GM21529 (cell line): ENCODE measurements around the gene FRK.
"Not testable (repeated sequence)": the region's sequence is repeated elsewhere in the genome, so short reads cannot be mapped to it uniquely, and the experiment has no call there.

Experiments
- ATAC-seq: cut with Tn5 transposase; IDR thresholded peaks from one replicate; pipeline ENCODE4 v1.9.1; 2021; ENCODE audit not compliant: unreplicated experiment

The FRK gene, protein sequence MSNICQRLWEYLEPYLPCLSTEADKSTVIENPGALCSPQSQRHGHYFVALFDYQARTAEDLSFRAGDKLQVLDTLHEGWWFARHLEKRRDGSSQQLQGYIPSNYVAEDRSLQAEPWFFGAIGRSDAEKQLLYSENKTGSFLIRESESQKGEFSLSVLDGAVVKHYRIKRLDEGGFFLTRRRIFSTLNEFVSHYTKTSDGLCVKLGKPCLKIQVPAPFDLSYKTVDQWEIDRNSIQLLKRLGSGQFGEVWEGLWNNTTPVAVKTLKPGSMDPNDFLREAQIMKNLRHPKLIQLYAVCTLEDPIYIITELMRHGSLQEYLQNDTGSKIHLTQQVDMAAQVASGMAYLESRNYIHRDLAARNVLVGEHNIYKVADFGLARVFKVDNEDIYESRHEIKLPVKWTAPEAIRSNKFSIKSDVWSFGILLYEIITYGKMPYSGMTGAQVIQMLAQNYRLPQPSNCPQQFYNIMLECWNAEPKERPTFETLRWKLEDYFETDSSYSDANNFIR

DNA sequence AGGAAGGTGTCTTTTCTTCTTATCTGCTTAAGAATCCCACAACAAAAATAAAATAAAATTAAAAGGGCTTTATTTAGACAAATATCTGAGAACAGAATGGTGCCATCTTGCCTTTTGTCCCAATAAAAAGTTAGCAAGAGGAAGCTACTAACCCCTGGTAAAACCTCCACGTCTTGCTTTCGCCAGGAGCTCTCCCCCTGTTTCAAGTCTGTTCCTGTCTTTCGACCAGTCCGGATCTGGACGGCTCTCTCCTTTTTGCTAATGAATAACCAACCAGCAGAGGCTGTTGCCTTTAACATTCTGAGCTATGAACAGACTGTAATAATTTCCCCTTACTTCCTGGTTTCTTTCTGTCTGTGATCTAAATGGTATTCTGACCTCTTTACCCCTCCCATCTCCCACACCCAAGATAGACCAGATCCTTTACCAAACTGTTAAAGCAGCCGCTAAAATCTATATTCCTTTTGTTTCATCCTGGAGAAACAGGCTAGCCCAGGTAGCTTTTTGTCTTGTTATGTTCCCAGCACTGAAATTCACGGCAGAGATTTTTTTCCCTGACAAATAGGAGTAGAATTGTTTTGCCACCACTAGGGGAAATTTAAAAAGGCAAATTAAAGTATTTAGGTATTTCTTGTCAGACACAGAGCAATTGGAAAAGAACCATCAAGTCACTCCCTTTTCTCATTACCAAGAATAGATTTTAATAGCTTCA is at the start of gene FRK:
FRK (minus strand) TSS at position 320 of the 712 bp plus-strand sequence. CDS start 580 bp downstream, outside the sequence.
- ATAC-seq, result no peak

DNA sequence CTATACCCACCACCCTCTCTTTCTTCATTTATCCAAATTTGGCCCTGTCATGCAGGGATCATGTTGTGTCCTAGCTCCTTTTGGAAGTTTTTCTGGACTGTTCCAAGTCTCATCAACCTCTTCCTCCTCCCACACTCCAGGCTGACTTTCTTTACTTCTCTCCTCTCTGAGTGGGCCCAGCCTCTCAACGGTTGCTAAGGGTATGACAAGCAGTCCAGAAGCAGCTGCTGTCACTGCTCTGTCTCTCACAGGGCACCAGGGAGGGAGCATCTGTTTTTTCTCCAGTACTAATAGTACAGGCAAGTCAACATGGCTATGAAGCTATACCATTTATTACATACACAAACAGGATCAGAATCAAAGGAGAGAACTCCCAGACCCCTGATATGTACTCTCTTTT is 48.1 kb upstream of the FRK start:
- ATAC-seq, result no peak

DNA sequence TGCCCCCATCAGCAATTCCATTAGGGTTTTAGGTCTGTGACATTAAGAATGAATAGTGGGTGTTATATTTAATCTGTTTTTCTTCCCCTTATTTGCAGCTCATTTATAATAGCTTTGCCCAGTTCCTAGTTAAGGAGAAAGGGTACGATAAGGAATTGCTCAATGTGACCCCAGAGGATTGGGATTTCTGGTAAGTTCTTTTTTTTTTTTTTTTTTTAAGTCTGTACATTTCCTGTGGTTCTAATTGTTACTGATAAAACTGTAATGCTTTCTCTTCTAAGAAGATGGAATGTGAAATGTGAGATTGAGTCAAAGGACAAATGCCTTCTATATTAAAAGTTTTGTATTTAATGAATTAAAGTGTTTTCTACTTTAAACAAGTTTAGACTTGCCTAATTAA is 45.5 kb upstream of the FRK start:
- no peak for ATAC-seq

DNA sequence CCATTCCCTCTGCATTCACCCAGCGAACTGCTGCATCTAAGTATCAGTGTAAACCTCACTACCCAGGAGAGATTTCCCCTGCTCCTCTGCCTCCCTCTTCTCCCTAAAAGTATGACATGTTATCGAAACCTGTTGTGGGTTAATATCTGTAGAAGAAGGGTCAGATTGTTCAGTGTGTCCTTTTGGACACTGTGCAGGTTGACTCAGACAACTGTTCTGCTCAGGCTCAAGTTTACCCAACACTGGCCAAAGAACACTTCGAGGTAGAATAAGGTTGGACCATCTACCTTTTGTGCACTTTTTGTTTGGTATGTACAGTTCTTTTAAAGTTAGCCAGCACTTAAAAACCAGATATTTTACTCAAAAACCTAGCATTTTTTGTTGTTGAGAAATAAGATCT is 44.6 kb upstream of the FRK start:
- ATAC-seq, result no peak

DNA sequence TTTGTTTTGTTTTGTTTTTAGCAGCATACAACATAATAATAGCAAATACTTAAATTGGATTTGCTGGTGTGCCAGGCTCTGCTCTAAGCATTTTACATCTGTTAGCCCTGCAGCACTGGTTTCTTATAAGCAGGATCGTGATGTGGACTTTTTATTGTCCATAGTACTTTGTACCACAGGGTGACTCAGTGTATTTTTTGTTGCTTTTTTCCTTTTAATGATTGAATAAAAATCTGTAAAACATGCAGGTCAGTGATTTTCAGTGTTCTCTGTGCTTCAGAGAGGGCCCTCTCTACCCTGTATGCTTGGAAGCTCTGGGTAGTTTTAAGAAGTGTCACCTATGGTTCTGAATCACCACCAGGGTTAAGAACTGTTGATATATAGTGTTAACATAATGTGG is 43.9 kb upstream of the FRK start:
- ATAC-seq, result no peak

DNA sequence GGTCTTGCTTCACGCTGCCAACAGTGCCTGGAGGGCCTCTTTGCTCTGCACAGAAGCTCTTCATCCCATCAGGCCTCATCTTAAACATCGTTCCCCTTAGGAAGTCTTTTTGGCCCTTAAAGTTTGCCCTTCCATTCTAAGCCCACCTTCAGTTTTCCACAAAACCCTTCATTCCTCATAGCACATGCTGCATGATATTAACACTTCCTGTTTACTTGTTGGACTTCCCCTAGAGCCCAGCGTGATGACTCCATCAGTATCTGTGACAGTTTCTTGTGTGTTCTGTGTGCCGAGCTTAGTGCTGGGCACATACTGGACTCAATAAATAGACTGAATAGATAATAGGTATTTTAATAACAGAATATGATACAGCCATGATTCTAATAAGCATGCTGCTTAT is 42.2 kb upstream of the FRK start:
- ATAC-seq, result no peak

DNA sequence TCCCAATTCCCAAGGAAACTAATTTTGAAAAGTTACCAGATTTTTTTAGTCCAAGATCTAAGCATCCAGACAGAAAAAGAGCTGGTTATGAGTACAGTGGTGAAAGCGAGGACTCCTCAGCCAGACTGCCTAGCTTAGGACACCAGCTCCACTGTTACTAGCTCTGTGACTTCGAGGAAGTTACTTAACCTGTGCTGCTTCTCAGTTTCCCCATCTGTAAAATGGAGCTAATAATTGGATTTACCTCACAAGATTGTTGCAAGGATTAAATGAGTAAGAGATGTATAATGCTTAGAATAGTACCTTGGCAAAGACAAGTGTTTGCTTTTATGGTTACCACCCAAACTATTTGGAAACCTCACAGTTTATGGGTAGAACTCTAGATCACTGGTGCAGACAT is 41.1 kb upstream of the FRK start:
- no peak for ATAC-seq

DNA sequence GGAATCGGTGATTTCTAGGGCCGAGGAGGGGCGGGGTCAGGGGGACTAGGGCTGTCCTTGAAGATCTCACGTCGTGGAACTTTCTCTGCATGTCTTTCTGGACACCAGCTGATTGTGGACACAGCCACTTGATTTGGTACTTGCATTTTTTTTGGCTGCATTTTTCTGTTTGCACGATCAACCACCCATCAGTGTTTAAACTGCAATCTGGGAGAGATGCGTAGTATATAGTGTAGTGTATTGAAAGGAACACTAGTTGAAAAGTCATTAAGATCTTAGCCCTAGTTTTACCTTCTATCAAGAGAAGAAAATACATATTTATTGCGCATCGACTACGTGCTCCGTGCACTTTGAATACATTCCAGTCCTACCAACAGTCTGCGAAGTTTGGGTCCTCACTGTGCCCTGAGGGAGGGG is 40.6 kb upstream of the FRK start:
- ATAC-seq, result no peak

DNA sequence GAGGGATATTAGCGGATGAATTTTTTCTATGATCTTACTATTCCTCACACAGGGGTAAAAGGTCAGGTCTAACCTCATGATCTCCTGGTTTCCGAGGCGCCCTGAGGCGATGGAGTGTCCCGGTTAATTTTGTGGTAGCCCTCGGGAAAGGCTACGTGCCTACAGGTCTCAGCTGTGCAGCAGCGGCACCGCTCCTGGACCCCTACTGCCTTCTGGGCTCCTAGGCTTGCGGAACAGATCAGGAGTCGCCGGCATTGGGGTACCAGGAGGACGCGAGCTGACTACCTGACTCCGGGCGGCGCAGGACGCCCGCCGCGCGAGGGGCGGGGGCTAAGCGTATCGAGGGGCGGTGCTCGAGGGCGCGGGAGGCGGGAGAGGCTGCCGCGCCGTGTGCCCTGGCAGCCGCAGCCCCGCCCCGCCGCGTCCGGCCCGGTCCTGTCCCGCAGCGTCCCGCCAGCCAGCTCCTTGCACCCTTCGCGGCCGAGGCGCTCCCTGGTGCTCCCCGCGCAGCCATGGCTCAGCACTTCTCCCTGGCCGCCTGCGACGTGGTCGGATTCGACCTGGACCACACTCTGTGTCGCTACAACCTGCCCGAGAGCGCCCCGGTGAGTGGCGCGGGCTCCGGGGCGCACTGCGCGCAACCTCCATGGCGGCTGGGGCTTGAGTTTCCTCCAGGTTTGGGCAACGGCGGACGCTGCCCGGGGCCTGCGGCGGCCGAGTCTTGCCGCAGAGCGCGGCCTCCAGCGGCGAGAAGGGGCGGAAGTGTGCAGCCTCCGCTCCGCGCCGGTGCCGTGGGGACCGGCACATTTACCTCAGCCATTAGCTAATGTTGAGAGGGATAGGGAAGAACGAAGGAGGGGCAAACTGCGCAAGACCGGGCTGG is 40.0 kb upstream of the FRK start, which contains the start of gene NT5DC1:
NT5DC1 (plus strand) TSS at position 435 of the 883 bp plus-strand sequence; CDS start at position 513, 78 bp downstream.
- peak; percentile 88 for ATAC-seq

DNA sequence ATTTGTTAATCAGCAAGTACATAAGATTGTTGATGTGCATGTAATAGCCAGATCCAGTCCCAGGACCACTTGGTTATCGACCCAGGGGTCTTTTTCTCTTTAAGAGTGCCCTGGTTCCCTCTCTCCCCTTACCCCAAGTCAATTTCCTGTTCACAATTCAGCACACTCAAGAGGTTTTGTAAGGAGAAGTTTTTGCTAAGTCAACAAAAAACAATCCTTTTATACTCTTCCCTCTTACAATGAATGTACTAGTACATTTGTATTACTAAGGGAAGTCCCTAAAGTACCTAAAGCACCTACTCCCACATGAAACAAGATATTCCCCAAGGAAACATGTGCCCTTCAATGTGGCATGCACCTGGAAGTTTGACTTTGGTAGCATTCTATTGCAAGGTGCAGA is 38.3 kb upstream of the FRK start:
- no peak for ATAC-seq

DNA sequence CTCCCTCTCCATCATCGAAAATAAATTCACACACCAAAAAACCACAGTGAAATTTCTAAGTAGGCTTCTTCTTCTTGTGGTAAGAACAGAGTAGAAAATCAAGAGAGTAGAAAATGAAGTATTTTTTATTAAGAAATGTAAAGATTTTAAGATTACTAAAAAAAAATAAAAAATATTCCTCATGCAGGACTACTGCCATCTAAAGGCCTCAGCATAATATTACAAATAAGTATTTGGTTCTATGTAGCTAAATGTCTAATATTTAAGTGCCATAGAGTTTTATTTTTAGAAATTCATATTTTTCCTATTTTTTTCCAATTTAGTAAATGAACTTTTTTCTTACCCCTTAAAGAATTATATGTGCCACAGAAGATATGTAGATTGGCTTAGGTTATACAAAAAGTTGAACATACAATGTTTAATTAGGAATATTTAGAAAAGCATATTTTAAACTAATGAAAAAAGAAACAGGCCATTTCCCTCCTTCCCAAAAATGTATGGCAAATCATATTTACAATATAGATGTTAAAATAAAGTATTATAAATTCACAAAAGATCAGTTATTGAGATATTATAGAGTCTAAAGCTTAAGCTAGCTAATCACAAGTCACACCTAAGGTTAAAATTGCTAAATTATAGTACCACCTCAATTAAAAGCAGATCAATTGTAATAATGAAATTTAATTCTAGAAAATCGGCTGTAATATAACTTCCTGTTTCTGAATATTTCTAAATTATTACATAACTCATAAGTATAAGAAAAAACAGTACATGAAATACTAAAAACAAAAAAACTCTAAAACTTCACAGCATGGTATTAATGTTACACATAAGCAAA is 36.5 kb upstream of the FRK start:
- no peak for ATAC-seq

DNA sequence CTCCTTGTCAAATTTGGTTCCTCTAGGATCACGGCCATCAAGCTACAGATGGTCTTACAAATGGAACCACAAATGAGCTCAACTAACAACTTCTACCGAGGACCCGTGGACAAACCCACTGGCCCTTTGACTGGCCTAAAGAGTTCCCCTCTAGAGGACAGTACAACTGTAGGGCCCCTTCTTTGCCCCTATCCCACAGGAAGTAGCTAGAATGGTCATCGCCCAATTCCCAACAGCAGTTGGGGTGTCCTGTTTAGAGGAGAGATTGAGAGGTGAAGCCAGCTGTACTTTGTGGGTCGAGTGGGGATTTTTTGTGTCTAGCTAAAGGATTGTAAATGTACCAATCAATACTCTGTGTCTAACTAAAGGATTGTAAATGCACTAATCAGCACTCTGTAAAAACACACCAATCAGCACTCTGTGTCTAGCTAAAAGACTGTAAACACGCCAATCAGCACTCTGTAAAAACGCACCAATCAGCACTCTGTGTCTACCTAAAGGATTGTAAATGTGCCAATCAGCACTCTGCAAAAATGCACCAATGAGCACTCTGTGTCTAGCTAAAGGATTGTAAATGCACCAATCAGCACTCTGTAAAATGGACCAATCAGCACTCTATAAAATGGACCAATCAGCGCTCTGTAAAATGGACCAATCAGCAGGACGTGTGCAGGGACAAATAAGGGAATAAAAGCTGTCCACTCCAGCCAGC is 35.5 kb upstream of the FRK start:
- ATAC-seq, result not testable (repeated sequence)

DNA sequence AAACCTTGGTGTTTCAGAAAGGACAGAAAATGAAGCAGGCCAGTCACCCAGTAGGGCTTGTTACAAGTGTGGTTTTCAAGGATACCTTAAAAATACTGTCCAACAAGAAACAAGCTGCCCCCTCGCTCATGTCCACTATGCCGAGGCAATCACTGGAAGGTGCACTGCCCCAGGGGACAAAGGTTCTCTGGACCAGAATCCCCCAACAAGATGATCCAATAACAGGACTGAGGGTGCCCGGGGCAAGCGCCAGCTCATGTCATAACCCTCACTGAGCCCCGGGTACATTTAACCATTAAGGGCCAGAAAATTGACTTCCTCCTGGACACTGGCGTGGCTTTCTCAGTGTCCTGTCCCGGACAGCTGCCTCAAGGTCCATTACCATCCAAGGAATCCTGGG is 33.4 kb upstream of the FRK start:
- ATAC-seq, result no peak

DNA sequence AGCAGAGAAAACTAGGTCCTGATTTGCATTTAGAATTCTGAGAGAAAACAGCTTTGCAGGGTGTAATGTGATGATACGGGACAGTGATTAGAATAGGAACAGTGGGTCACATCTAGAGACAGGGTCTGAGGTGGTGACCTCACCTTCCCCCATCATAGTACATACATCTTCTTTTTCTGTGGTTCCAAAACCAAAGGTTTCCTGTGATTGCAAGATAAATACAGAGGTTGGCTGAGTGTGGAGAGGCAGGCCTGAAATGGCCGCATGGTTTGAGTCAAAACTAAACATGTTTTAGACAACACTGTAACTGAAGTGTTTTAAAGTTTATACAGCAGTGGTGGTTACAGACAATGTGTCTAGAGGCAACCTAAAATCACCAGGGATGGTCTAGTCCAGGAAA is 29.6 kb upstream of the FRK start:
- peak; percentile 46 for ATAC-seq

DNA sequence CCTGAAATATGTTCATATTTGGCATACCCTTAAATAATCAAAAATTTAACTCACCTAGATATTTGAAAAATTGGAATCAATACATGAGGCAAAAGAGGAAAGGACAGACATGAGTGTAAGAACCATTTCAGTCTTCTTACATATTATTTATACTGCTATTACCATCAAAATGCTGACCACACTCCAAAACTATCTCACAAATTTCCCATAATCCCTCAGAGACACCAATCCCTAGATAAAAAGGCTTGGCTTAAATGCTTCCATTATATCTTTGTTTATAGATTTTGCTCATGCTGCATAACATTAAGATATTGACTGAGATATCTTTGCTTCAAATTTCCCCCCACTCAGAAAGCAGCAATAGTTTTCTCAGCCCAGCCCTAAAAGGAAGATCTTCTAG is 28.3 kb upstream of the FRK start:
- no peak for ATAC-seq

DNA sequence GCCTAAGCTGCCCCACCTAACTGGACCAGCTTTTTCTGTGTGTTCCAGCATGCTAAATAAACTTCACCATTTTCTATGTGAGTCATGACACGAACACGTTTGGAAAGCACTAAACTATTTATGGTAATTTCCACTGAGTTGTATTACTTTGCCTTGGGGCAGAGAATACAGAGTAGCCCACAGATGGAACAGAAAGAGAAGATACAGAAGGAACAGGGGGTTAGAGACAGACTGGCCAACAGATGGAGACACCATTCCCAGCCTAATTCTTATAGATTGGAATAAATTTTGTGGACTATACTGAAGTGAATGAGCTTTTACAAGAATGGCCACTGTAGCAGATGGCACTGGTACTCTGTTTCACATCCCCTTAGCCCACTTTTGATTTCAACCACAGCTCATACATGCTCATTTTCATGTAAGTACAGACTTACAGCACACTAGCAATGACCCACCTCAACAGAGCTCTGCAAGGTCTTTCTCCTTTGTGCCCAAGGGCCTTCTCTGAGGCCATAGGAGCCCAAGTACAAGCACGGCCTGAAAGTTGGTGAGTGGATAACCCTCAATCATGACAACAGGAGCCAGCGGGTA is 26.8 kb upstream of the FRK start:
- peak; percentile 95 for ATAC-seq

DNA sequence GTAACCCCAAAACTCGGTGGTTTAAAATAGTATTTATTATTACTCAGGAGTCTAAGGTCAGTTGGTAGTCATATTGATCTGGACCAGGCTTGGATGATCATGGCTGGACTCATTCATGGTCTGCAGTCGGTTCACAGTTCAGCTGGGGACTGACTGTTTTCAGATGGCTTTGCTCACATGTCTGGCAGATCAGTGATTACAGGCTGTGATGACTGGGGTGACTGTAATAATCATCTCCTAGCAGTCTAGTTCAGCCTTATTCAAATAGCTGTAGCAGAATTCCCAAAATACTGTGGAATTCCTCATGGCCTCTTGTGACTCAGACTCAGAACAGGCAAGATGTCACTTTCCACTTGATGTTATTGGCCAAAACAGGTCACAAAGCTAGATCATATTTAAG is 23.6 kb upstream of the FRK start:
- no peak for ATAC-seq

DNA sequence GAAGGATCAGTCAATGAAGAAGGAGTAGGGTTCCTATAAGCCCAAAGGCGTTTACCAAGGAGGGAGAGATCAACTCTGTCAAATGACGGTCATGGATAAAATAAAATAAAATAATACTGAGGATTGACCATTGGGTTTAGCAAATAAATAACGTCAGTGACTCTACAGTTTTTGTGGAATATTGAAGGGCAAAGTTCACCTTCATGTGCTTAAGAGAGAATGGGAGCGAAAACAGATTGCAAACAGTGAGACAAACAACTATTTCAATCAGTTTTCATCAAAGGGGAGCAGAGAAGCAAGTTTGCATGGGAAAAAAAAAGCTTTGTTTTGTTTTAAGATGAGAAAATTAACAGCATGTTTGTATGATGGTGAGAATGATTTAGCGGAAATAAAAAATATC is 22.4 kb upstream of the FRK start:
- ATAC-seq, result no peak

DNA sequence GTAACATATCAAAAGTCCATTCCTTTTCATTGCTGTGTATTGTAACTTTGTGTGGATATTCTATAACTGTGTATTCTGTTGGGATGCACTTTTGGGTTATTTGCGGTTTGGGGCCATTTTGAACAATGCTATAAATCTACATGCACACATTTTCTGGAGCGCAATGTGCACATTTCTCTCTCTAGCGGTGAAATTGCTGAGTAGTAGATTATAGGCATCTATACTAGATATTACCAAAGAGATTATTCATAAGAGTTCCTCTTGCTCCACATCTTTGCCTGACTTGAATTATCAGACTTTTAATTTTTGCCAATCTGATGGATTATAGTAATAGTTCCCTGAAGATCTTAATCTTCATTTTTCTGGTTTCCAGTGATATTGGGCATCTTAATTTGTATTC is 18.3 kb upstream of the FRK start:
- no peak for ATAC-seq
